GM19328 (cell line): ENCODE results near the gene WDR36.

Experiments
- ATAC-seq: cut with Tn5 transposase; IDR thresholded peaks from one replicate; pipeline ENCODE4 v1.9.1; 2021; ENCODE audit warnings: mild to moderate bottlenecking, moderate library complexity; ENCODE audit not compliant: unreplicated experiment

The WDR36 gene

GRCh38 chr5:111099058-111099778, 7.1 kb downstream of the WDR36 start:
- no peak for ATAC-seq

GRCh38 chr5:111106320-111106948, 14.3 kb downstream of the WDR36 start:
- no peak for ATAC-seq

GRCh38 chr5:111107371-111107770, 15.2 kb downstream of the WDR36 start:
- no peak for ATAC-seq

- ATAC-seq = no peak
These were observed 19.8 kb downstream of the WDR36 start for GRCh38 chr5:111111956-111112355.

GRCh38 chr5:111113678-111114077, 21.5 kb downstream of the WDR36 start:
- no peak for ATAC-seq

- no peak for ATAC-seq
These were observed 23.1 kb downstream of the WDR36 start for GRCh38 chr5:111115229-111115628.

- no peak for ATAC-seq
These were observed 24.4 kb downstream of the WDR36 start for GRCh38 chr5:111116550-111116949.

- ATAC-seq = no peak
These were observed 25.0 kb downstream of the WDR36 start for GRCh38 chr5:111117136-111117535.

- no peak for ATAC-seq
These were observed 27.1 kb downstream of the WDR36 start for GRCh38 chr5:111119221-111119620.

GRCh38 chr5:111119856-111120255, 27.7 kb downstream of the WDR36 start:
- no peak for ATAC-seq

GRCh38 chr5:111120911-111121310, 28.8 kb downstream of the WDR36 start:
- no peak for ATAC-seq

- ATAC-seq = no peak
These were observed 29.8 kb downstream of the WDR36 start for GRCh38 chr5:111121926-111122325.

- no peak for ATAC-seq
These were observed 30.2 kb downstream of the WDR36 start for GRCh38 chr5:111122398-111122797.

GRCh38 chr5:111124793-111125192, 32.6 kb downstream of the WDR36 start:
- no peak for ATAC-seq

- no peak for ATAC-seq
These were observed 34.7 kb downstream of the WDR36 start for GRCh38 chr5:111126896-111127295.

- ATAC-seq = no peak
These were observed 35.5 kb downstream of the WDR36 start for GRCh38 chr5:111127453-111128195.

- ATAC-seq = no peak
These were observed 37.8 kb downstream of the WDR36 start for GRCh38 chr5:111129938-111130337.

- ATAC-seq = no peak
These were observed 39.2 kb downstream of the WDR36 start for GRCh38 chr5:111131356-111131755.

GRCh38 chr5:111132076-111132475, 39.9 kb downstream of the WDR36 start:
- no peak for ATAC-seq

- ATAC-seq = no peak
These were observed 40.7 kb downstream of the WDR36 start for GRCh38 chr5:111132731-111133435.

GRCh38 chr5:111133436-111133751, 41.2 kb downstream of the WDR36 start:
- no peak for ATAC-seq

GRCh38 chr5:111134087-111134486, 41.9 kb downstream of the WDR36 start:
- ATAC-seq = no peak
